Measurements from ENCODE around the gene FAT2.

Gene FAT2

DNA sequence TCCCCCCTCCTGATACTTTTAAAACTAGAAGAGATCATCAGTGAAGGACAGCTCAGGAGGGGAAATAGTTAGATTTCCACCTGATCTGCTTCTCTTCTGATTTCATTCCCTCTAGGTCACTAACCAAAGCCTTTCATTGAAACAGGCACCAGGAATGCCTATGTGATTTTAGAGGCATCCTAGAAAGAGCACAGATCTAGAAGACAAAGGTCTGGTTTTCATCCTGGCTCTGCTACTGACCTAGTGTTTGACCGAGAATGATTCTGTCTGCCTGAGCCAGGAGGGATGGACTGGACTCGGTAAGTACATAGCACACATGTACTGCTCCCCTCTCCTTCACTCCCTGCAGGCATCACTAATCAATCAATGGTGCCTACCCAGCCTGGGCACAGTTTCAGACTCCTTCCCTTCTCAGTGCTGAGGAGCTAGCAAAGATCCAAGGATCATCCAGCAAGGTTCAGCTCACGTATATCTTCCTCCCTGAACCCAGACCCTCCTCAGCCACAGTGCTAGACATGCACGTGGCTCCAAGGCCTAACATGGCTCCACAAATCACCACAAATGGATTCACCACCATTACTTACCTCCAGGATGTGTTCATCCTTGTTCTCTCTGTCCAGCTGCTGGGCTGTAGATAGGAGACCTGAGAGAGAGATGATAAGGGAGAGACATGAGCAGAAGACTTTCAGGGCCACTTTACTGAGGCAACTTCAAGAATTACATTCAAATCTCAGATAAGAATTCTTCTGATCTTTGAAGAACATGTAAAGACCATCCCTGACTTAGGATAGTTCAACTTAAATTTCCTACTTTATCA is 35.2 kb downstream of the FAT2 start:
- no peak for DNase-seq (ENCODE audit: low read depth)

DNA sequence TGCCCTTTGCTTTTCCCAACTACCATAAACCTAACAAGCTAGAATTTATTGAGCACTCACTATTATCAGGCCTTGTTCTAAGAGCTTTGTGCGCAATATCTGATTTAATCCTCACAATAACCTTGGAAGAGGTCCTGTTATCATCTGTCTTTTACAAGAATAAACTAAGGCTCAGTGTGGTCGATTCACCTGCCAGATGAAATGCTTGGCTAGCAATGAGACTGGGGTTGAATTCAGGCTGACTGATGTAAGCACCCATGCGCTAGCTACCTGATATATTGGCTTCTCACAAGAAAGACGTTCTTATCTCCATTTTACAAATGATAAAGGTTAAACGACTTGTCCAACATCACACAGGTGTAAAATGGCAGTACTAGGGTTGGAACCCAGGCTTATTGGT is 37.4 kb downstream of the FAT2 start:
- DNase-seq (ENCODE audit: low read depth): no peak

DNA sequence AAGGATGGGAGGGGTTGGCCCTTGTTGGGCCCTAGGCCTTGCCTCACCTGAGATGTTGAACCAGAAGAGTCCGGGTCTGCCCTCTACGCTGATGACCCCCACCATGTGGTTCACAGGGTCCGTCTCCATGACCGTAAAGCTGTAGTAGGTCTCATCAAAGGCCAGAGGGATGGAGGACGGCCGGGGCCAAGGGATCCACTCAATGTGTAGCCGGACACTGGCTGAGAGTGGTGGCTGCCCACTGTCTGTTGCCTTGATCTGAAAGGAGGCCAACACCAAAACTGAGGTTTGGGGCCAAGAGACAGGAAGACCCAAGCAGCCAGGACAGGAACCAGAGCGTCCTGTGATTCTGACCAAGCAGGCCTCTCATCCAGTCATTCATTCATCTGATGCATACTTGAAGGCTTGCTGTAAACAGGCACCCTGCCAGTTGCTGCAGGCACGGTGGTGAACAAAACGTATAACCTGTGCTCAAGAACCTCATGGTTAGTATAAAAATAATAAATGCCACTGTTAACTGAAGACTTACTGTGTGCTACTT is 37.9 kb downstream of the FAT2 start:
- DNase-seq (ENCODE audit: low read depth): no peak

DNA sequence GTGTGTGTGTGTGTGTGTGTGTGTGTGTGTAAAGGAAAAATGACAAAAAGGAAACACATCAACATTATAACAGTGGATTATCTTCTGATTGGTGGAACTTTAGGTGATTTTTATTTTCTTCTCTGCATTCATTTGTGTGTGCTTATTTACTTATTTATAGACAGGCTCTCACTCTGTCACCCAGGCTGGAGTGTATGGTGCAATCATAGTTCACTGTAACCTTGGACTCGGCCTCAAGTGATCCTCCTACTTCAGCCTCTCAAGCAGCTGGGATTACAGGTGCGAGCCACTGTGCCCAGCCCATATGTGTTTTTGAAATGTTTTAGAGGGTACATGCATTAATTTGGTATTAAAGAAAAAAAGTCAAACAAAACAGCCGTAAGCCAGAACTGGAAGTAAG is 39.1 kb downstream of the FAT2 start:
- no peak for DNase-seq (ENCODE audit: low read depth)

DNA sequence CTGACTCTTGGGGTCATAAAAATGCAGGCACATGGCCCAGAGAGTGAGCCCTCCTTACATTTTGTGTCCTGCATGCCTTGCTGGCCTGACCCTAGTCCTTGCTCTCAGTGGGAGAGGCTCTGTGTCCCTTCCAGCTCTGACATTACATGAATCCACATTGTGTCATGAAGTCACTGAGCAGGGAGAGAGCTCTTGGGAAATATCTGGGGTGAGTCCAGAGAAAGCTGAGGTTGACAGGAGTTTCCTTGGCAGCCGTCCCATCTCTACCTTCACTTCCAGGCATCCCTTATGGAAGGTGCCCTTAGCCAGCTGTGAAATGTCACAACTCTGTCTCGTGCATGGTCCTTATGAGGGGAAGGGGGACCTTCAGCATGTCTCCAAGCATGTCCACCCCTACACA is 41.0 kb downstream of the FAT2 start:
- DNase-seq (ENCODE audit: low read depth): no peak

DNA sequence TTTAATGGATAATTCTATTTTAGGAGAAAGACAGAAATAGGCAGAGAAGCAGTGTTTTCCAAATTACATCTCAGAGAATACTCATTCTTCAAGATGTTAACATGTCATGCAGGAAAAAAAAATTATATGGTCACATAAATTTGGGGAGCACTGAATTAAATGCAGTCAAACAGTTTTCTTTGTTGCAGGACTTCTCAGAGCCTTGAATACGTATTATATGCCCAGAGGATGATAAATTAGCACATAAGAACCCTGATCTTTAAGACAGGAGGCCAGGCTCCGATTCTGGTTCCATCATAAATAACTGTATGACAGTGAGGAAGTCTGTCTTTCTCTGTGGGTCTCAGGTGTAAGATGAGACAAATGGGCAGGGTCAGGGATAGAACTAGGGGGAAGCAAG is 41.4 kb downstream of the FAT2 start:
- no peak for DNase-seq (ENCODE audit: low read depth)

DNA sequence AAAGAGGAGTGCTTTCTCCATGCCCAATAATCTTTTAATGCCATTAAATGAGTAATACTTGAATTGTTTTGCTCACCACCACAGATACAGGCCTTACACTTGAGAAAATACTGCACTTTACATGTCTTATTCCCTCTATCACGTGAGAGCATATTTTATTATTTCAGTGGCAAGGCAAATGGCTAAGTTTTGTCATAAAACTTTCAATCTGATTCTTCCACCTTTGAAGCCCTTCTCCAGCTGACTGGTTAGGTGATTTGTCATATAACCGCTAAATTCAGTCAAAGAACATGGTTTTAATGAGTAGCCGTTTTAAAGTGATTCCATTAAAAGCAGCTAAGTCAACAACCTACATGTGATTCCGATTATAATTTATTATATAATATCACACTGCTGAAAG is 43.8 kb downstream of the FAT2 start:
- no peak for DNase-seq (ENCODE audit: low read depth)

DNA sequence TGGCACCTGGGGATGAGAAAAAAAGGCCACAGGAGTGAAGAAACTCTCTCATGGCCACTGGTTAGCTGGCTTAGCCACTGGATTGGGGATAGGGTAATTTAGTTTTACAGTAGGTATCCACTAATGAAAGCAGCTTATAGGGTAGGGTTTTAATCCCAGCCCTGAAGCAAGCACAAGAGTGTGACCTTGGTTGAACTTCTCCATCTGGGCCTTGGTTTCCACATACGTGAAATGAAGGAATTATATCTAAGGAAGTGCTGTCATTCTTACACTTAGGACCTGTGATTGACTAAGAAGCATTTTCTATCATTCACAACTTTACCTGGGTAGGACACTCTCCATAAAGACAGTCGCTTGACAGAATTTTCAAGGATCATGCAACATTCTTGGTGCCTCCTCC is 49.6 kb downstream of the FAT2 start:
- DNase-seq (ENCODE audit: low read depth): no peak

All from activated T-helper 9 cell treated with anti-CD3 and anti-CD28 coated beads, Interleukin-2, amount 50 U/mL, for 16 hours (primary cell).